Renal pelvis (tissue), 4 donors: ENCODE results near the gene APOBEC3F. TPM values are rescaled to one million over a fixed set of nuclear protein-coding genes. Genes with fewer than 3 reads are reported as not detected.

Source experiments
- DNase-seq: peaks from one replicate; pipeline ENCODE4 v3.0.0-alpha.2; 2013
- polyA plus RNA-seq, 3 donors: library from polyadenylated mRNA; unstranded; fragments of 120-200 nt; gene quantifications; one replicate each; pipeline ENCODE4 v1.2.1, GENCODE V29; 2013; ENCODE audit not compliant: insufficient read length in 3 of 3

Gene APOBEC3F
- polyA plus RNA-seq, 3 donors = 7.4 to 8.7 (median 8.6) TPM

GRCh38 chr22:39090426-39091064 lies 49.9 kb downstream of the APOBEC3F start:
- no peak for DNase-seq

GRCh38 chr22:39091126-39092081 lies 50.7 kb downstream of the APOBEC3F start:
- no peak for DNase-seq

GRCh38 chr22:39092111-39092862 lies 51.6 kb downstream of the APOBEC3F start:
- no peak for DNase-seq

GRCh38 chr22:39094717-39095389 lies 54.2 kb downstream of the APOBEC3F start:
- DNase-seq = no peak

GRCh38 chr22:39095971-39096370 lies 55.3 kb downstream of the APOBEC3F start:
- DNase-seq = no peak

GRCh38 chr22:39097098-39098020 lies 56.7 kb downstream of the APOBEC3F start, which contains the start of gene APOBEC3H:
TSS of gene APOBEC3H (plus strand) at chr22:39097244. CDS start at chr22:39100279, 3,035 bp downstream.
- no peak for DNase-seq

GRCh38 chr22:39098026-39098425 lies 57.4 kb downstream of the APOBEC3F start:
- DNase-seq = no peak

GRCh38 chr22:39098576-39098975 lies 57.9 kb downstream of the APOBEC3F start:
- DNase-seq = no peak

- no peak for DNase-seq
These were observed 60.6 kb downstream of the APOBEC3F start for GRCh38 chr22:39101226-39101625.

- no peak for DNase-seq
These were observed 62.8 kb downstream of the APOBEC3F start for GRCh38 chr22:39103431-39103830.

Other genes starting within 250 kb of the APOBEC3F start
- 10 to 100 TPM; 39.3 to 43.6 (median 40.4) TPM for gene DNAL4, start 246.7 kb upstream of the APOBEC3F start, polyA plus RNA-seq
- gene NPTXR, start 196.8 kb upstream of the APOBEC3F start, polyA plus RNA-seq = 1 to 10 TPM; 4.1 to 4.9 (median 4.4) TPM
- gene CBX6, start 168.6 kb upstream of the APOBEC3F start, polyA plus RNA-seq = 10 to 100 TPM; 43.7 to 46.4 (median 45.2) TPM
- gene APOBEC3A, start 83.3 kb upstream of the APOBEC3F start, polyA plus RNA-seq = under 1 TPM in 2 of 3 donors, not detected in 1; 0.11 to 0.25 TPM
- gene APOBEC3B, start 58.5 kb upstream of the APOBEC3F start, polyA plus RNA-seq = 1 to 10 TPM; 3.4 to 6.8 (median 6.7) TPM
- 10 to 100 TPM in 1 of 3 donors, 1 to 10 TPM in 2; 9.1 to 10.8 (median 9.3) TPM for gene APOBEC3C, start 26.6 kb upstream of the APOBEC3F start, polyA plus RNA-seq
- gene APOBEC3D, start 19.7 kb upstream of the APOBEC3F start, polyA plus RNA-seq = 1 to 10 TPM in 2 of 3 donors, under 1 TPM in 1; 0.57 to 2.7 (median 1.5) TPM
- 10 to 100 TPM in 1 of 3 donors, 1 to 10 TPM in 2; 6.5 to 11.4 (median 7.6) TPM for gene APOBEC3G, start 36.4 kb downstream of the APOBEC3F start, polyA plus RNA-seq
- gene APOBEC3H, start 56.4 kb downstream of the APOBEC3F start, polyA plus RNA-seq = under 1 TPM in 2 of 3 donors, not detected in 1; 0.09 to 0.36 TPM
- gene CBX7, start 111.8 kb downstream of the APOBEC3F start, polyA plus RNA-seq = 10 to 100 TPM in 2 of 3 donors, 1 to 10 TPM in 1; 8.0 to 12.8 (median 12.4) TPM
- gene PDGFB, start 204.1 kb downstream of the APOBEC3F start, polyA plus RNA-seq = 10 to 100 TPM; 14.6 to 17.9 (median 16.1) TPM